Activated T-cell treated with anti-CD3 and anti-CD28 coated beads for 4 hours (primary cell): ENCODE measurements around the gene NDC80.
"Not testable (repeated sequence)": the region's sequence is repeated elsewhere in the genome, so short reads cannot be mapped to it uniquely, and the experiment has no call there.

Experiments used
- DNase-seq: peaks from one replicate; pipeline ENCODE4 v3.0.0-alpha.2; 2020

Gene NDC80

DNA sequence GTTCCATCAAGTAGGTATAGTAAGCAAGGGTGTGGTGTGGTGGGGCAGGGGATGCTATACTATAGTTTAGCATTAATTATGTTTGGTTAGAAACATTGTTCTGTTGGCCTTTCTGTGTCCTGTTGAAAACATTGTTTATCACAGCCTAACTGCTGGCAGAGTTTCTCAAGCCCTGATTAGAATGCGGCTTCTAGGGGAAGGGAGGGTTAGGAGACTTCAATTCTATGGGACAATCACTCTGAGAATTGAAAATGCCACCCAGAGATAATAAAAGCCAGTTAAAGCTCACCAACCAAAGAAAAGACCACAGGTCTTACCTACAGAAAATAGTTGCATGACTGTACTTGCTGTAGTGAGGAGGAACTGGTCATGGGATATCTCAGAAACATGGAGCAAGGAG is 64.2 kb downstream of the NDC80 start:
- no peak for DNase-seq

DNA sequence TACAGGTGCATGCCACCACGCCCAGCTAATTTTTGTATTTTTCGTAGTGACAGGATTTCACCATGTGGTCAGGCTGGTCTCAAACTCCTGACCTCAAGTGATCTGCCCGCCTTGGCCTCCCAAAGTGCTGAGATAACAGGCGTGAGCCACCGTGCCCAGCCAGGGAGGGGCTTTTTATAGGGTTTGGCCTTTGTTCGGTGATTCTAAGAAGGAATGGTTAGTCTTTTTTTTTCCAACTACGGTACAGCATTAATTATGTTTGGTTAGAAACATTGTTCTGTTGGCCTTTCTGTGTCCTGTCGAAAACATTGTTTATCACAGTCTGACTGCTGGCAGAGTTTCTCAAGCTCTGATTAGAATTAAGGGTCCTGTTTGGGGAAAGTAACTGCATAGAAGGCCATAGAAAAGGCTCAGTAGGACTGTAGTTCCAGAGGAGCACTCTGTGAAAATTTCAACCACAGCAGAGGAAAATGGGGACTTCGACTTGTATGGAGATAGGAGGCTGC is 64.8 kb downstream of the NDC80 start:
- no peak for DNase-seq

DNA sequence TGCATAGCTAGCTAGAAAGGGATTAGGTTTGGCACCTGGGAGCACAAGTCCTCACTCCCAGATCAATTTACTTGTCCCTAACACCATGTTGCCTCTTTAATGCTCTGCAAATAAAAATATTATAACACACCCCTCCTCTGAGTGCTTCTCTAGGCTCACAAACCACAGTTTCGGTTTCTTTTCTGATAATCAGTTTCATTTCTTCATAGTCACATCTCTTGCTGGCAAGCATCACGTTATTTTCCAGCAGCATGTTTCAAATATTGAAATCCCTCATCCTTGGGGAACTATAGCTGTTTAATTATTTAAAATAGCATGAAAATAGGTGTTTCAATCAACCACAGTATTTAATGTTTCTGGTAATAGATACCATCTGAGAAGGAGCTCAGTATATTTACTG is 70.3 kb downstream of the NDC80 start:
- DNase-seq: no peak

DNA sequence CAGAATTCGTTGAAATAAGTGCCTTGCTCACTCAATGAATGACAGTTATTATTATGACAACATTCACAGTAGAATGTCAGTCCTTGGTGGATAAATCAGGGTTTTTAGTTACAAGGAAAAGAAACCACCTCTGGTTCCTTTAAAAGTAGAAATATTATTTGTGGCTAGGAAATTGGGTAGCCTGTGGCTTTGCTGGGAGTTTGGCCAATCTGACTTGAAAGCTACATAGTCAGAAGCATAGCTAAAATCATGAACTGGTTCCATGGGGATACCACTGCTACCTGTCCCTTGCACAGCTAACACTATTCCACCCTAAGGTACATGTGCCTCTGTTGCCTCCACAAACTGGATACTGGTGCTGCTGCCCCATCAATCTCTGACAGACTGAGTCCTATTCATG is 71.4 kb downstream of the NDC80 start:
- DNase-seq: no peak

DNA sequence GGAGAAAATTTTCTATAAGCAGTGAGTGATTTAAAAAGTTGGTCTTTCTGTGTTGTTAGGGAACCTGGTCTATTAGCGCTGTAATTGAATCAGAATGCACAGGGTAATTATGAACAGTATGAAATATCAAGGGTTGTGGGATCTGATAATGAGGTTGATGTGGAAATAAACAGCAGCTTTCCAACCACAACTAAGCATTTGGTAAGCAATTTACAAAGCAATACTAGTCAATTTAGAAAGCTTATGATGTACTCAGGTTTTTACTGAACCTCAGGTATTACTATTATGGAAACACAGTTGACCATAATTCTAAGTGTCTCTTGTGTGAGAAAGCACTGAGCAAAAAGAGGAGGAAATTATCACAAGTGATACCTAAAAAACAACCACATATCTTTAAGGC is 73.2 kb downstream of the NDC80 start:
- no peak for DNase-seq

DNA sequence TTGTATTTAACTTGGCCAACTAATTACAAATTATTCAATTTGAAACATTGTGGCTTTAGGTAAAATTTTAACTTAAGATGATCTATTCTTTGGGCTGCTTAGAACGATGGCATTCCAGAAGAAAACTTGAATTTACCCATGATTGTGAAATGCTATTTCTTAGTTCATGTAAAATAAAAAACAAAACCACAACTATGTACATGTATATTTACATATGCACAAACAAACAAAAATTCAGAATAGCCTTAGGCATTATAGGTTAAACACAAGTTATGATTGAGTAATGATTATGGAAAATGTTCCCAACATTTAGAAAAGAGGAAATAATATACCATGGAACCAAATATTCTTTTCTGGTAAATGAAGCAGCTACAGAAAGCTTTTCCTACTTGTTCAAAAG is 80.6 kb downstream of the NDC80 start:
- no peak for DNase-seq

DNA sequence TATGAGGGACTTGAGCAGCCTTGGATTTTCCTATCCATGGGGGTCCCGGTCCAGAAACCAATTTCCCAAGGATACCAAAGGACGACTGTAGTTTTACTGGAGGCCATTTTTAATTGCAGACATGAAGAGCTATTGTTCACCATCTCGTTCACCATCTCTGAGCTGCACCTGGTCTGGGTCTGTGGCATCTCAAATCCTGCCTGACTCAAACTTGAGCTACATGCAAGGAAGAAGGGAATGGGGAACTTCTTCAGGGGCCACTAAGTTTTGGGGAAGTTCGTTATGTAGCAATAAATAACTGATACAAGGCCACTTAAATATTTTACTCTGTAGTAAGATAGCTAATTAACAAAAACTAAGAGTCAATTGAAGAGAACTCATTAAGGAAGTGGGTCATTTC is 82.1 kb downstream of the NDC80 start:
- DNase-seq: no peak

DNA sequence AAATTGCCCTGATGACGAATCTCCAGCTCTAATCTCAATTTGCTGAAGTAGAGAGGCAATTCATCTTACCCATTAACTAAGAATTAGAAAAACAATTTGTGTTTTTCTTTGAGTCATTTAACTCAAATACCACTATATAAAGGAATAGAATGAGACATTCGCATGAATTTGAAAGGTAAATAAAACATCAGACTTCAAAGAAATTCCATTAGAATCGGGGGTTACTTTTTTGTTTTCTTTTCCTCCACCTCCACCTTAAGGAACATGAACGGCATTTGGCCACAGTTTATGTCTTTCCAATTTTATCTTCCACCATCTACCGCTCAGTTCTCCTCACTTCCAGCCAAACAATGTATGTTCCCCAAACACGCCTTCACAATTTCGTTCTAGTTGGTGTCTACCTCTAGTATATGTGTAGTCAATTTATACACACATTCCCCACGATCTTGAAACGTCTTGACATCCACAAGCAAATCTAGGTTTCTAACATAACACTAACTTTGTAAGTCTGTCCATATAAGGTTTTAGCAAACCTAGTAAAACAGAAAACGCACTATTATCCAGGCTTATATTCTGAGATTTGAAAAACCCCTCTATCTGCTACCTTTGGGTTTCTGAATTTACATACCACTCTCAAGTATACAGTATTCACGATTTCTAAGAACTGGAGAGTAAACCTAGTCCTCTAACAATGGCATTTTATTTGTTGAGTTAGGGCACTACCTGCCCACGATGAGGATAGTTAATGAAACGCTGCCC is 83.0 kb downstream of the NDC80 start:
- no peak for DNase-seq

DNA sequence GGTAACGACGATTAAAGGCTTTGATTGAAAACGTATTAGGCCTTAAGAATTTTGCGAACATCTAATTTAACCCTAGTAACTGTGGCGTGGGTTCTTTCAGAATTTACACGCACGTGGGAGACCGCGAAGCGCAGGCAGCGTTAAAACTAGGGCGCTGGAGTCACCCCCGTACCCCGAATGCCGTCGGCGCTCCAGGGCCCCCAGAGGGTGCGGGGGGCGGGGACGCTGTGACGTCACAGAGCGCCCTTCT is 83.5 kb downstream of the NDC80 start:
- DNase-seq: peak; percentile 79

DNA sequence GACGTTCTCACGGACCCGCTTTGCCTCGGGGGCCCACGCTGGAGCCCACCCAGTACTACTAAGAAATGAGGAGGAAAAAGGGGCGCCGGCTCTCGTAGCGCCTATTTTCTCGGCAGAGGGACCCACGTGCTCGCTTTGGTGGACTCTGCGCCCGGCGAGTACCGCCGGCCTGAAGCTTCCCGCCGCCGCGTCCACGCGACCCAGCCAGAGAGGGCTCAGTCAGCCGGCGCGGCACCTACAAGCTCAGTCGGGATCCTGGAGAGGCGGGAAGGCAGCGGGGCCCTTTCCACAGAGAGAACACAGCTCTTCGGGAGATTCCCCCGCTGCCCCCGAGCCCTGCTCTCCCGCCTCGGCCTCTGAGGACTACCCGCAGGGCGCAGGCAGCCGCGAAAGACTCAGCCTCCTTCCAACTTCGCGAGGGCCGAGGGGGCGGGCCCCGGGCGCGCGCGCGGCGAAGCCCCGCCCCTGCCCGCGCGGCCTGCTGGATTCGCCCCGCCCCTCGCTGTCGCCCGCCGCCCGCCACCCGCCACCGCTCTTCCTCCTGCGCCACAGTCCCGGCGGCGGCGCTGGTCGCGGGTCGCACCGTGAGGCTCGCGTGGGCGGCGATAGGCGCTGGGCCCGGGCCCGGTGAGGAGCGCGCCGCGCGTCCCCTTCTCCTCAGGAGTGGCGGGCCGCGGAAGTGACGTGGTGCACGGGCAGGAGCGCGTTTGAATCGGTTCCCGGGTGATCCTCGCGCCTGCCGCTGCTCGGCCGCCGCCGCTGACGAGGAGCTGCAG is 84.0 kb downstream of the NDC80 start, which contains the start of gene SMCHD1:
Gene SMCHD1, plus strand, starts transcription at position 549 of the 776 bp plus-strand sequence. CDS start 350 bp downstream, outside the sequence.
- DNase-seq: peak; percentile 85

DNA sequence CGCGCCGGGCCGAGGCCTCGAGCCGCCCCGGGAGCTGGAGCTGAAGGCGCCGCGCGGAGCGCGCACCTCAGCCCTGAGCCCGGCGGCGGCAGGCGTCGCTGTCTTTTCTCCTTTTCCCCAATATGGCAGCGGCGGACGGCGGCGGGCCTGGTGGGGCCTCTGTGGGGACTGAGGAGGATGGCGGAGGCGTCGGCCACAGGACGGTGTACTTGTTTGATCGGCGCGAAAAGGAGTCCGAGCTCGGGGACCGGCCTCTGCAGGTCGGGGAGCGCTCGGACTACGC is 84.5 kb downstream of the NDC80 start:
- DNase-seq: peak; percentile 35

DNA sequence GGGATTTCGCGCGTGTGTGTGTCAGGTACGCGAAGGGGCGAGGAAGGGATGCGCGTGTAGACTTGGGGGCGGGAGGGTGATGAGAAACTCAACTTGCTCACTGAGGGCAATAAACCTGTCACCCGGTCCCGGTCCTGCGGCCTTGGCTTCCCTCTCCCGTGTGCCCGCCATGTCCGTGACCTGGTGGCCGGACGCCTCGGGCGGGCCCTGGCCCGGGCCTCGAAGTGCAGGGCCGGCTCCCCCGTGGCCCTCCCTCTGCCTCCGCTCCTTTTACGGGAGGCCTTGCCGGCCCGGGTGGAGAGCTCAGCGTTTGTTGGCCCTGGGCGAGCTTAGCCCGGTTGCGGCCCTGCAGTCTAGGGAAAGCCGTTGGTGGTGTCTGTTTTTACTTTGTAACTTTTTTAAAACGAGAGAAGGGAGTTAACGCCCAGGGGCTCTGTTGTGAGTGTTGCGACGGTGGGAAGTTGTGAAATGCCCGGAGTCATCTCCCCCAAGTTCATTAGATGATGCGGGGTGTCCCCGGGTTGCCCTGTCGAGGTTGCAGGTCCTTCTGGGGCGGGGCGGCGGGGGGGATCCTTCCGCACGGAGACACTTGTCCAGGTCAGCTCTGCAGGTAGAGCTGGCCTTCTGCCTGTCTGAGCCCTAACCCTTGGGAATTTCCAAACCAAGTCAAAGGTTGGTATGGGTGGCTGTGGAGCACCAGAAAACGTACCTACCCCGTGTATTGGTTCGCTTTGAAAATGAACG is 85.1 kb downstream of the NDC80 start:
- DNase-seq: no peak

DNA sequence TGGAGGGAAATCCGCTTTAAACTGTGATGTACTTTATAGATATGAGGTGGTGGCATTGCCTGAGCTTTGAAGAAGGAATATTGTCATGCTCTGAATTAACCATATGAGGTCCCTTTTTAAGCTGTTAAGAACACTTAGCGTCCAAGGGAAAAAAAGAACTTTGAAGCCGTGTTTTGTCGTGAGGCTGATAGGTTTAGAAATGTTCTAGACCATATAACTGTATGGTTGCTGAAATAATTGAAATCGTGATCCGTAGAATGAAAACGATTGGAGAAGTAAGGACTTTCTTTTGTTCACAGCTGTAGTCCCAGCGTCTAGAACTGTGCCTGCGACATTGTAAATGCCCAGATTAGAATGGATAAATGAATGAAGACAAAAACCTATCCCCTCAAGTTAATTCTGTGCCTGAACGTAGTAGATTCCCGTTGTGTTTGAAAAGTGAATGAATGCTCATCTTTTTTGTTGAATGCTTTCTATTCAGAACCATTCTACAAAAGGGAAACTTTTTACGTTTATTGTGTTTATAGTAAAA is 85.7 kb downstream of the NDC80 start:
- DNase-seq: no peak

DNA sequence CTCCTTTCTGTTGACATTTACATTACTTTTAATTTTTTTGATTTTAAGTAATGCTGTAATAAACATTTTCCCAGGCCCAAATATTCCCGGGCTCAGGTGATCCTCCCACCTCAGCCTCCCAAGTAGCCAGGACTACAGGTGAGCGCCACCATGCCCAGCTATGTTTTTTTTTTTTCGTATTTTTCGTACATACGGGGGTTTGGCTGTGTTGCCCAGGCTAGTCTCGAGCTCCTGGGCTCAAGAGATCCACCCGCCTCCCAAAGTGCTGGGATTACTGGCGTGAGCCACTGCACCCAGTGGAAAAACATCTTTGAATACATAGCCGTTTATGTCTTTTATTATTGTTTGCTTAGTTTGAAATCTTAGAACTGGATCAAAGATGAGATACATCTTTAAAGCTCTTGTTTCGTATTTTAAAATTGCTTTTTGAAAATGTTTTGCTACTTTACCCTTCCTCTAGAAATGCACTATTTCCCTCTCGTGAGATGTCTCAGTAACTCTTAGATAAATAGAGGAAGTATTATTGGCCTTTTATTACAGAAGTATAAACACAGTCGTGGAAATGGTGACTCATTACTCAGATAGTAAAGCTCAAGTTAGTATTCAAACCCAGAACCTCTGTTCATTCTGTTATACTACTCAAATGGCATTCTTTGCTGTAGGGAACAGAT is 86.6 kb downstream of the NDC80 start:
- no peak for DNase-seq

DNA sequence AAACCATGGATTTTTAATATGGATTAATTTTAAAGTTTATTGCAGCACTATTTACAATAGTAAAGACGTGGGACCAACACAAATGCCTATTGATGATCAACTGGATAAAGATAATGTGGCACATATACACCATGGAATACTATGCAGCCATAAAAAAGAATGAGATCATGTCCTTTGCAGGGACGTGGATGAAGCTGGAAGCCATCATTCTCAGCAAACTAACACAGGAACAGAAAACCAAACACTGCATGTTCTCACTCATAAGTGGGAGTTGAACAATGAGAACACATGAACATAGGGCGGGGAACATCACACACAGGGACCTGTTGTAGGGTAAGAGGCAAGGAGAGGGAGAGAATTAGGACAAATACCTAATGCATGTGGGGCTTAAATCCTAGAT is 89.5 kb downstream of the NDC80 start:
- not testable (repeated sequence) for DNase-seq

DNA sequence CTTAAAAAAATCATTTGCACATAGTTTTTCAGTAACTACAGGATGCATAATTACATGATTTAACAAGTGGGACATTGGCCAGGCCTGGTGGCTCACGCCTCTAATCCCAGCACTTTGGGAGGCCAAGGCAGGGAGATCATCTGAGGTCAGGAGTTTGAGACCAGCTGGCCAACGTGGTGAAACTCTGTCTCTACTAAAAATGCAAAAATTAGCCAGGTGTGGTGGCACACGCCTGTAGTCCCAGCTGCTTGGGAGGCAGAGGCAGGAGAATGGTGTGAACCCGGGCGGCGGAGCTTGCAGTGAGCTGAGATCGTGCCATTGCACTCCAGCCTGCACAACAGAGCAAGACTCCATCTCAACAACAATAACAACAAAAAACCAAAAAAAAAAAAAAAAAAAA is 90.9 kb downstream of the NDC80 start:
- not testable (repeated sequence) for DNase-seq

DNA sequence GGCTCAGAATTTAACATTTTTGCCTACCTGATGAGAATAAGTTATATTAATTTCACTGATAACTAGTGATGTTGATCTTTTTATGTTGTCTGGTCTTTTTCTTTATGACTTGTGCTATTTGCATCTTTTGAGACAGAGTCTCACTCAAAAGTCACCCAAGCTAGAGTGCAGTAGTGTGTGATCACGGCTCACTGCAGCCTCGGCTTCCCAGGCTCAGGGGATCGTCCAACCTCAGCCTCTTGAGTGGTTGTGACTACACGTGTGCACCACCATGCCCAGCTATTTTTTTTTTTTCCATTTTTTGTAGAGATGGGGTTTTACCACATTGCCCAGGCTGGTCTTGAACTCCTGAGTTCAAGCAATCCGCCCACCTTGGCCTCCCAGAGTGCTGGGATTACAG is 91.6 kb downstream of the NDC80 start:
- no peak for DNase-seq
